GM18951 (cell line): Measurements from ENCODE around the gene OBSCN.

Experiments used
- POLR2A ChIP-seq: IDR thresholded peaks from 4 replicates; pipeline ENCODE4 v1.6.1; 2011; ENCODE audit warnings: mild to moderate bottlenecking; ENCODE audit not compliant: insufficient read length, insufficient read depth; ENCODE audit errors: extremely low read depth
- in situ Hi-C: fragments of 300-500 bp; cut with MboI; formaldehyde crosslinking; loops from one replicate; pipeline ENCODE4 v1.12.0; 2022; ENCODE audit warnings: low sequenced_read_pairs, mixed read lengths, inconsistent platforms; ENCODE audit not compliant: unreplicated experiment

Gene OBSCN

GRCh38 chr1:228207851-228208821 is at the start of gene OBSCN:
OBSCN (plus strand) TSS chr1:228208044; CDS start chr1:228211784, 3,740 bp downstream.
- in situ Hi-C loops: no loop called here
- TF ChIP-seq POLR2A: no peak

- in situ Hi-C loops: no loop called here
- no peak for TF ChIP-seq POLR2A
Observed at GRCh38 chr1:228158151-228159007, 49.5 kb upstream of the OBSCN start.

- in situ Hi-C loops: no loop called here
- no peak for TF ChIP-seq POLR2A
Observed at GRCh38 chr1:228159008-228159665, 48.7 kb upstream of the OBSCN start.

- no peak for TF ChIP-seq POLR2A
- in situ Hi-C loops: no loop called here
Observed at GRCh38 chr1:228160201-228160761, 47.6 kb upstream of the OBSCN start.

GRCh38 chr1:228161362-228161761 is 46.5 kb upstream of the OBSCN start:
- in situ Hi-C loops: no loop called here
- no peak for TF ChIP-seq POLR2A

GRCh38 chr1:228161866-228162265 is 46.0 kb upstream of the OBSCN start:
- no peak for TF ChIP-seq POLR2A
- in situ Hi-C loops: no loop called here

GRCh38 chr1:228162286-228163006 is 45.4 kb upstream of the OBSCN start:
- in situ Hi-C loops: no loop called here
- no peak for TF ChIP-seq POLR2A

- in situ Hi-C loops: no loop called here
- TF ChIP-seq POLR2A: no peak
Observed at GRCh38 chr1:228163007-228163753, 44.7 kb upstream of the OBSCN start.

GRCh38 chr1:228163776-228164519 is 43.9 kb upstream of the OBSCN start:
- in situ Hi-C loops: no loop called here
- no peak for TF ChIP-seq POLR2A

GRCh38 chr1:228164561-228165371 is 43.1 kb upstream of the OBSCN start:
- no peak for TF ChIP-seq POLR2A
- in situ Hi-C loops: no loop called here

GRCh38 chr1:228165372-228166169 is 42.3 kb upstream of the OBSCN start, which contains the start of gene IBA57:
IBA57 (plus strand) TSS chr1:228165804; CDS start chr1:228165817, 13 bp downstream.
- in situ Hi-C loops: no loop called here
- peak; percentile 95 for TF ChIP-seq POLR2A
